LNCaP clone FGC (cell line): ENCODE results near the gene ICA1.
"Not testable (repeated sequence)": the region's sequence is repeated elsewhere in the genome, so short reads cannot be mapped to it uniquely, and the experiment has no call there.

Source experiments
- DNase-seq: peaks from one replicate; pipeline ENCODE4 v3.0.0-alpha.2; 2011; ENCODE audit warnings: low read depth
- H3K4me3 ChIP-seq: 2 replicates; pipeline ENCODE4 v1.5.1; 2011; ENCODE audit warnings: mild to moderate bottlenecking, low read depth, low read length, control low read depth
- CTCF ChIP-seq: IDR thresholded peaks from 2 replicates; pipeline ENCODE4 v1.5.1; 2012; ENCODE audit warnings: mild to moderate bottlenecking; ENCODE audit not compliant: control insufficient read depth, insufficient read depth; ENCODE audit errors: extremely low read depth

ICA1 gene

GRCh38 chr7:8261711-8262695, at the start of gene ICA1:
TSS of gene ICA1 (minus strand) at chr7:8262167. CDS start at chr7:8235926, 26,241 bp downstream.
- no peak for DNase-seq

GRCh38 chr7:8310876-8311275, 48.9 kb upstream of the ICA1 start:
- no peak for TF ChIP-seq CTCF
- H3K4me3 ChIP-seq: no peak overlapping the region
- no peak for DNase-seq

More at GRCh38 chr7:8261711-8262695, at the start of gene ICA1:
- H3K4me3 ChIP-seq: peak within 1 kb of the TSS; percentile 70
- TF ChIP-seq CTCF: peak; percentile 22; the same call in 1 of the 2 replicates

- no peak overlapping the region for H3K4me3 ChIP-seq
- DNase-seq: no peak
These were observed 43.8 kb upstream of the ICA1 start for GRCh38 chr7:8305625-8306388.

GRCh38 chr7:8305104-8305503, 43.1 kb upstream of the ICA1 start:
- no peak for TF ChIP-seq CTCF
- no peak for DNase-seq
- no peak overlapping the region for H3K4me3 ChIP-seq

More at GRCh38 chr7:8305625-8306388, 43.8 kb upstream of the ICA1 start:
- no peak for TF ChIP-seq CTCF

- DNase-seq: no peak
- no peak for TF ChIP-seq CTCF
- no peak overlapping the region for H3K4me3 ChIP-seq
These were observed 42.0 kb upstream of the ICA1 start for GRCh38 chr7:8303904-8304528.

- H3K4me3 ChIP-seq, DNase-seq: not testable (repeated sequence)
These were observed 35.1 kb upstream of the ICA1 start for GRCh38 chr7:8297023-8297422.

- TF ChIP-seq CTCF: no peak
- DNase-seq: no peak
- no peak overlapping the region for H3K4me3 ChIP-seq
These were observed 34.3 kb upstream of the ICA1 start for GRCh38 chr7:8296362-8296659.
